ENCODE data around the gene ZNF649.

Gene ZNF649

GRCh38 chr19:51887522-51888498 lies 17.0 kb downstream of the ZNF649 start, which contains the start of gene ZNF577:
TSS of gene ZNF577 (minus strand) at chr19:51887951. CDS start at chr19:51880382, 7,569 bp downstream.
- DNase-seq (ENCODE audit: low spot score): no peak

DNA sequence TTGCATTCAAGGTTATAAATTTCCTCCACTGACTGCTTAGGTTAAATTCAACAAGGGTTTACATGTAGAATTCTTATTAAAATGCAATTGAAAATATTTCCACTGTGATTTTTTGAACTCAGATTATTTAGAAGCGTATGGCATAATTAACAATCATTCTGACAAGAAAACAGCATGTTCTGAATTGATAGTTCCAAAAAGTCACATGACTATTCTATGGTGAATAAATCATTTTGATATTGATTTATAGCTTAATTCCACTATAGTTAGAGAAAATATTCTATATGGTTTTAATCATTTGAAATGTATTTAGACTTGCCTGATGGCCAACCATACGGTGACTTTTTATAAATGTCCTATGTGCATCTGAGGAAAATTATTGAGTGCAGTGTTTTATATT lies 20.1 kb downstream of the ZNF649 start:
- no peak for DNase-seq (ENCODE audit: low spot score)

DNA sequence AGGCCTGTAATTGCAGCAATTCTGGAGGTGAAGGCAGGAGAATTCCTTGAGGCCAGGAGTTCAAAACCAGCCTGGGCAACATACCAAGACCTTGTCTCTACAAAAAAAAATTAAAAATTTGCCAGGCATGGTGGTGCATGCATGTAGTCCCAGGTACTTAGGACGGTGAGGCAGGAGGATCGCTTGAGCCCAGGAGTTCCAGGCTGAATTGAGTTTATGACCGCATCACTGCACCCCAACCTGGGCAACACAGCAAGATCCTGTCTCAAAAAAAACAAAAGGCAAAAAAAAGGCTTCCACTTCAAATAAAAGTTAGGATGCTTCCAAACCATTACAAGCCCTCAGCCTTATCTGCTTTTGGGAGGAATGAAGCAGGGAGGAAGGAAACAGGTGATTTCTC lies 22.3 kb downstream of the ZNF649 start:
- no peak for DNase-seq (ENCODE audit: low spot score)

GRCh38 chr19:51873097-51873496 lies 31.7 kb downstream of the ZNF649 start:
- no peak for DNase-seq (ENCODE audit: low spot score)

- no peak for DNase-seq (ENCODE audit: low spot score)
These were observed 42.8 kb downstream of the ZNF649 start for GRCh38 chr19:51861870-51862622.
